ENCODE data around the gene UBE2R2.
"Not testable (repeated sequence)": the region's sequence is repeated elsewhere in the genome, so short reads cannot be mapped to it uniquely, and the experiment has no call there.

The UBE2R2 gene

DNA sequence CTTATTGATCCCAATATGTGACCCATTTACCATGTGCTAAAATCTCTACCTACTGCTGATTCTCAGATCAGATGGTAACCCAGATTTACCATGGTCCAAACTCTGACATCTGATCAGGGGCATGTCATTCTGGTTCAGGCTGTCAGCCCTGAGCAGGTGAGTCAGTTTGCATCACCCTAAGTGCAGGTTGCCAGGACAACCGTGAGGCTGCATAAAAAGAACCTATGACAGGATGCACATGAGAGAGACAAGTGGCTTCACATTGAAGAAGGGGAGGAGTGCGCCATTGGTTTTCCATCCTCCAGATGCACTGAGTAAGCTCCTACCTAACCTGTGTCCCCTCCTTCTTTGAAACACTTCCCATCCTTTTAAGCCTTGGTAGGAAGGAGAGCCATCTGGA lies 22.4 kb upstream of the UBE2R2 start:
- Histone ChIP-seq H3K36me3 (ENCODE audit: insufficient read depth, insufficient read length, low read length) (no peaks in the 10 kb centered on the region), H3K9ac (ENCODE audit: insufficient read length, low read depth) (no peak overlapping the region), H3K27me3 (ENCODE audit: insufficient read depth, insufficient read length) (no peaks in the 10 kb centered on the region), H3K4me3 (ENCODE audit: insufficient read length, low read depth) (no peak overlapping the region), H3K9me3 (ENCODE audit: insufficient read depth, low read length) (peaks cover 15% of the 10 kb centered on the region; the same call in 1 of the 2 replicates), H3K4me1 (ENCODE audit: insufficient read depth, insufficient read length) (no peaks in the 10 kb centered on the region)
- TF ChIP-seq SUZ12 (IDR thresholded peaks at IDR 0.05; ENCODE audit: extremely low read depth, insufficient read depth, insufficient read length): no peak
- TF ChIP-seq ZNF274 (IDR thresholded peaks at IDR 0.05; ENCODE audit: low read depth, low read length): no peak
- TF ChIP-seq YY1 (IDR thresholded peaks at IDR 0.05; ENCODE audit: insufficient read depth, insufficient read length): no peak
- DNase-seq (ENCODE audit: low read depth, low spot score): no peak

DNA sequence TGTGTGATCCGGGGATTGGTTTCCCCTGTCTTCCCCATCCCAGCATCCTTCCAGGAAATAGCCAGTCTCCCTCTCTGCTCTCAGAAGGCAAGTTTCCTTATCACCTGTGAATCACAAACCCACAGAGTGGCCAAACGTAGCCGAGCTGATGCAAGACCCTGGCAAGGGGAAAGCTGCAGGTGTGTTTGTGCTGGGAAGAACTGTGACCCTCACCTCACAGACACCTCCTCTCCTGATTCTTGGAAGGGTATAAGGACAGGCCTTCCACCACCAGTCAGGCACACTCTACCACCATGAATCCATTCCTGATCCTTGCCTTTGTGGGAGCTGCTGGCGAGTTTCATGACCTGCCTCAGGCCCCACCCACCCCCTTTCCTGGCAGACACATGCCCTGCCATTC lies 21.7 kb upstream of the UBE2R2 start, which contains the start of gene PRSS3:
Gene PRSS3 (plus strand): TSS at position 281 of the 400 bp plus-strand sequence. CDS start 13 bp downstream, at position 294.
- TF ChIP-seq ZNF274 (IDR thresholded peaks at IDR 0.05; ENCODE audit: low read depth, low read length): no peak
- TF ChIP-seq SUZ12 (IDR thresholded peaks at IDR 0.05; ENCODE audit: extremely low read depth, insufficient read depth, insufficient read length): no peak
- no peak for TF ChIP-seq YY1 (IDR thresholded peaks at IDR 0.05; ENCODE audit: insufficient read depth, insufficient read length)
- no peaks in the 10 kb centered on the region for H3K27me3 ChIP-seq (ENCODE audit: insufficient read depth, insufficient read length)
- no peak for DNase-seq (ENCODE audit: low read depth, low spot score)

DNA sequence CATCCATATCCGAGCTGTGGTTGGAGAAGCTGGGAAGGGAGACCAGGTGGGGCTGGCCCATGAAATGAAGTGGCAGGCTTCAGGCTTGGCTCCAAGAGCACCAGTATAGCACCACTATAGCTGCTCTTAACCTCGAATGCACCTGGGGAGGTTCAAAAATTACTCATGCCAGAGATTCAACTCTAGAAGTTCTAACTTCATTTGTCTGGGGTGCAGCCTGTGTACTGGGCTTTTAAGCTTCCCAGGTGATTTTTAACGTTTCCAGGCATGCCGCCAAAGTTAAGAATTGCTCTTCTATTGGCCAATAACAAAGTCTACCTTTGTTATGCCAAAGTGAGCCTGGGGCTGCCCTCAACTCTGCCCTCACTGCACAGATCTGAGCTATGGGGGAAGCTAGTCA lies 21.1 kb upstream of the UBE2R2 start:
- Histone ChIP-seq H3K9me3 (ENCODE audit: insufficient read depth, low read length) (peaks cover 15% of the 10 kb centered on the region; the same call in 1 of the 2 replicates), H3K36me3 (ENCODE audit: insufficient read depth, insufficient read length, low read length) (no peaks in the 10 kb centered on the region), H3K4me1 (ENCODE audit: insufficient read depth, insufficient read length) (no peaks in the 10 kb centered on the region), H3K9ac (ENCODE audit: insufficient read length, low read depth) (no peak overlapping the region), H3K27me3 (ENCODE audit: insufficient read depth, insufficient read length) (no peaks in the 10 kb centered on the region), H3K4me3 (ENCODE audit: insufficient read length, low read depth) (no peak overlapping the region)
- no peak for DNase-seq (ENCODE audit: low read depth, low spot score)
- TF ChIP-seq YY1 (IDR thresholded peaks at IDR 0.05; ENCODE audit: insufficient read depth, insufficient read length) (no peak), ZNF274 (IDR thresholded peaks at IDR 0.05; ENCODE audit: low read depth, low read length) (no peak), SUZ12 (IDR thresholded peaks at IDR 0.05; ENCODE audit: extremely low read depth, insufficient read depth, insufficient read length) (no peak)

More for the DNA sequence above, 21.7 kb upstream of the UBE2R2 start, which contains the start of gene PRSS3:
- no peaks in the 10 kb centered on the region for H3K4me1 ChIP-seq (ENCODE audit: insufficient read depth, insufficient read length)
- H3K9ac ChIP-seq (ENCODE audit: insufficient read length, low read depth): no peak within 1 kb of the TSS
- H3K36me3 ChIP-seq (ENCODE audit: insufficient read depth, insufficient read length, low read length): no peaks in the 10 kb centered on the region
- peaks cover 15% of the 10 kb centered on the region; the same call in 1 of the 2 replicates for H3K9me3 ChIP-seq (ENCODE audit: insufficient read depth, low read length)
- no peak within 1 kb of the TSS for H3K4me3 ChIP-seq (ENCODE audit: insufficient read length, low read depth)

DNA sequence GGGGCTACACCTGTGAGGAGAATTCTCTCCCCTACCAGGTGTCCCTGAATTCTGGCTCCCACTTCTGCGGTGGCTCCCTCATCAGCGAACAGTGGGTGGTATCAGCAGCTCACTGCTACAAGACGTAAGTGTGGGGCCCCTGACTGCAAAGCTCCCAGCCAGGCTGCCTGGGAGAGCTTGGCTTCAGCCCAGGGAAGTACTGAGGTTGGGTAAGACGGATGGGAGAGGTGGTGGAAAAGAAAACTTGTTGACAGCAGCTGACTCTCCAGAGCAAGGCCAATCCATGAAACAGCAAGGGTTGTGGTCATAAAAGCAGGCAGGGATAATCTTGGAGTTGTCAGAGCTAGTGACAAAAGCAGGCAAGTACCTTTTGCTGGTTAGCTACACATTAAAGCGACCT lies 20.3 kb upstream of the UBE2R2 start:
- not testable (repeated sequence) for H3K36me3 ChIP-seq (ENCODE audit: insufficient read depth, insufficient read length, low read length); H3K4me3 ChIP-seq (ENCODE audit: insufficient read length, low read depth); DNase-seq (ENCODE audit: low read depth, low spot score)

DNA sequence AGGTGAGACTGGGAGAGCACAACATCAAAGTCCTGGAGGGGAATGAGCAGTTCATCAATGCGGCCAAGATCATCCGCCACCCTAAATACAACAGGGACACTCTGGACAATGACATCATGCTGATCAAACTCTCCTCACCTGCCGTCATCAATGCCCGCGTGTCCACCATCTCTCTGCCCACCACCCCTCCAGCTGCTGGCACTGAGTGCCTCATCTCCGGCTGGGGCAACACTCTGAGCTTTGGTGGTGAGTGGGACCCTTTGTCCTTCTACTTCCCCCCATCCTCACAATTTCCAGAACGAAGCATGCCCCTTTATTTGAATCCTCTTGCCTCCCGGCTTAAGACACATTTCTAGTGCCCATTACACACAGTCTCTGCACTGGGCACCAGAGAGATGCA lies 19.1 kb upstream of the UBE2R2 start:
- TF ChIP-seq SUZ12 (IDR thresholded peaks at IDR 0.05; ENCODE audit: extremely low read depth, insufficient read depth, insufficient read length) (no peak), ZNF274 (IDR thresholded peaks at IDR 0.05; ENCODE audit: low read depth, low read length) (no peak), YY1 (IDR thresholded peaks at IDR 0.05; ENCODE audit: insufficient read depth, insufficient read length) (no peak)
- H3K9ac ChIP-seq (ENCODE audit: insufficient read length, low read depth): no peak overlapping the region
- no peaks in the 10 kb centered on the region for H3K4me1 ChIP-seq (ENCODE audit: insufficient read depth, insufficient read length)
- no peaks in the 10 kb centered on the region for H3K27me3 ChIP-seq (ENCODE audit: insufficient read depth, insufficient read length)
- no peak for DNase-seq (ENCODE audit: low read depth, low spot score)
- no peaks in the 10 kb centered on the region for H3K36me3 ChIP-seq (ENCODE audit: insufficient read depth, insufficient read length, low read length)
- H3K9me3 ChIP-seq (ENCODE audit: insufficient read depth, low read length): peaks cover 15% of the 10 kb centered on the region; the same call in 1 of the 2 replicates
- no peak overlapping the region for H3K4me3 ChIP-seq (ENCODE audit: insufficient read length, low read depth)

More for the DNA sequence above, 20.3 kb upstream of the UBE2R2 start:
- not testable (repeated sequence) for H3K9ac ChIP-seq (ENCODE audit: insufficient read length, low read depth); H3K4me1 ChIP-seq (ENCODE audit: insufficient read depth, insufficient read length); H3K27me3 ChIP-seq (ENCODE audit: insufficient read depth, insufficient read length)
- peaks cover 15% of the 10 kb centered on the region; the same call in 1 of the 2 replicates for H3K9me3 ChIP-seq (ENCODE audit: insufficient read depth, low read length)

DNA sequence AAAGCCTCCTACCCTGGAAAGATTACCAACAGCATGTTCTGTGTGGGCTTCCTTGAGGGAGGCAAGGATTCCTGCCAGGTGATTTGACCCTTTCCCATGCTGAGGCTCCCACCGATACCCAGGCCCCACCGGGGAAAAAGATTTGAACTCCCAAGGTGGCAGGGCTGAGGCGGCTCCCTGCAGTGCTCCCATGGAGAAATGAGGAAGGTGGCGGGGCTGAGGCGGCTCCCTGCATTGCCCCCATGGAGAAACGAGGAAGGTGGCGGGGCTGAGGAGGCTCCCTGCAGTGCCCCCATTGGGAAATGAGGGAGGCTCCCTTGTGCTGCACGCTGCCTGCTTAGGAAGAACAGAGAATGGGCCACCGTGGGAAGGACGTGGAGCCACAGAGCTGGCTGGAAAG lies 18.4 kb upstream of the UBE2R2 start:
- TF ChIP-seq SUZ12 (IDR thresholded peaks at IDR 0.05; ENCODE audit: extremely low read depth, insufficient read depth, insufficient read length) (no peak), YY1 (IDR thresholded peaks at IDR 0.05; ENCODE audit: insufficient read depth, insufficient read length) (no peak)
- Histone ChIP-seq H3K4me3 (ENCODE audit: insufficient read length, low read depth) (no peak overlapping the region), H3K9ac (ENCODE audit: insufficient read length, low read depth) (no peak overlapping the region)

DNA sequence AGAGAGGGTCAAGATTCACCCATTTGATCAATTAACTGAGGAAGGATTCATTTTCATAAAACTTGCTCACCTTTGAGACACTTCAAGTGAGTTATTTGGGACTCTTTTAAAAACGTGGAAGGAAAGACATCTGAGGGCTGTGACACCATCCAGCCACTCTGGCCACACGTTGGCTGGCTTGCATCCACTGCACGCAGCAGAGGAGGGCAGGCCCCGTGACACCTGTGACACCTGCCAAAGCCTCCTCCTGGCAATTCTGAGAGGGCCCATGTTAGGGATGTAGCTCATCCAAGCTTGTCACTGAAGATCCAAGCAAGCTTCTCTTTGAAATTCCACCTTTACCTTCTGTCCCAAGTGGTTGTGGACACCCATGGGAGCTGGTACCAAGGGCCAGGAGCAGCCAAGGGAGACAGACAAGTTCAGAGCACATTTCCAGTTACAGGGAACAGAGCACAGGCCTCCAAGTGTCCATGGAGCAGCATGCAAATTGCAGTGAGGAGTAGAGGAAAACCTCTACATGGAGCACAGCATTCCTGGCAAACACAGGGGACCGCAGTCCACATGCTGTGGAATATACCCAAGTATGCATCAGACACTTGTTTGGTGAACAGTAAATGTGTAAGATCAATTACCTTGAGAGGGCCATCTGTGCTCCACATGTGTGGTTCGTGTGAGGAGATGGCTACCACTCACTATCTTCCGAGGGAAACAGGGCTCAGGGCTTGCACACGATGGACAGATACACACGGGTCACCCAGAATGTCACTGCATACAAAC lies 16.8 kb upstream of the UBE2R2 start:
- Histone ChIP-seq H3K4me3 (ENCODE audit: insufficient read length, low read depth) (no peak overlapping the region), H3K9ac (ENCODE audit: insufficient read length, low read depth) (no peak overlapping the region), H3K36me3 (ENCODE audit: insufficient read depth, insufficient read length, low read length) (no peaks in the 10 kb centered on the region), H3K27me3 (ENCODE audit: insufficient read depth, insufficient read length) (no peaks in the 10 kb centered on the region), H3K4me1 (ENCODE audit: insufficient read depth, insufficient read length) (no peaks in the 10 kb centered on the region), H3K9me3 (ENCODE audit: insufficient read depth, low read length) (peaks cover 15% of the 10 kb centered on the region; the same call in 1 of the 2 replicates)
- no peak for TF ChIP-seq YY1 (IDR thresholded peaks at IDR 0.05; ENCODE audit: insufficient read depth, insufficient read length)
- TF ChIP-seq SUZ12 (IDR thresholded peaks at IDR 0.05; ENCODE audit: extremely low read depth, insufficient read depth, insufficient read length): no peak
- no peak for TF ChIP-seq ZNF274 (IDR thresholded peaks at IDR 0.05; ENCODE audit: low read depth, low read length)
- no peak for DNase-seq (ENCODE audit: low read depth, low spot score)

More for the DNA sequence above, 18.4 kb upstream of the UBE2R2 start:
- H3K4me1 ChIP-seq (ENCODE audit: insufficient read depth, insufficient read length): no peaks in the 10 kb centered on the region
- no peak for DNase-seq (ENCODE audit: low read depth, low spot score)
- no peaks in the 10 kb centered on the region for H3K36me3 ChIP-seq (ENCODE audit: insufficient read depth, insufficient read length, low read length)
- H3K9me3 ChIP-seq (ENCODE audit: insufficient read depth, low read length): peaks cover 15% of the 10 kb centered on the region; the same call in 1 of the 2 replicates
- H3K27me3 ChIP-seq (ENCODE audit: insufficient read depth, insufficient read length): no peaks in the 10 kb centered on the region
